ENCODE results near the gene UNC50. TPM values are rescaled to one million over a fixed set of nuclear protein-coding genes. Genes with fewer than 3 reads are reported as not detected.

Gene UNC50
- total and polyA plus RNA-seq, 2 experiments from 2014 or later, result 38.7 to 49.4 TPM

GRCh38 chr2:98601532-98602132 lies 6.8 kb upstream of the UNC50 start:
- peaks cover 18% of the 10 kb centered on the region for H3K36me3 ChIP-seq (ENCODE audit: insufficient read depth)
- ATAC-seq (peak; percentile 99), DNase-seq (ENCODE audit: low spot score) (peak; percentile 72)
- H3F3A ChIP-seq (replicated peaks; ENCODE audit: low read depth), result no peaks in the 10 kb centered on the region
- no peaks in the 10 kb centered on the region for H3K9me2 ChIP-seq (ENCODE audit: insufficient read depth)
- H2AFZ ChIP-seq, result no peak overlapping the region
- no peaks in the 10 kb centered on the region for H3K4me1 ChIP-seq (ENCODE audit: insufficient read depth)
- Mint-ChIP-seq H3K9me3 (no peaks in the 10 kb centered on the region), H3K4me1 (peaks cover 1% of the 10 kb centered on the region), H3K27me3 (ENCODE audit: insufficient read depth, low read depth, poor library complexity) (no peaks in the 10 kb centered on the region), H3K4me3 (no peak overlapping the region), H3K36me3 (ENCODE audit: low read depth) (peaks cover 43% of the 10 kb centered on the region), H3K27ac (no peak overlapping the region)
- H3K27me3 ChIP-seq (ENCODE audit: insufficient read depth), result no peaks in the 10 kb centered on the region
- no peak overlapping the region for H3K4me3 ChIP-seq
- peaks cover 8% of the 10 kb centered on the region for H4K20me1 ChIP-seq (replicated peaks; ENCODE audit: insufficient read depth)
- H3K4me2 ChIP-seq, result no peak overlapping the region
- peak; percentile 66 to 76 for TF ChIP-seq CTCF (conservative IDR thresholded peaks at IDR 0.05; ENCODE audit: low read depth in 2 of 2)
- TF ChIP-seq ZNF114 (CRISPR knock-in tag; IDR thresholded peaks at IDR 0.05), result no peak
- no peak for TF ChIP-seq ZNF462 (CRISPR knock-in tag; IDR thresholded peaks at IDR 0.05)
- TF ChIP-seq POLR2AphosphoS5 (IDR thresholded peaks at IDR 0.05; ENCODE audit: low read depth), result no peak
- H3K79me2 ChIP-seq (replicated peaks; ENCODE audit: insufficient read depth), result peaks cover 23% of the 10 kb centered on the region
- no peak overlapping the region for H3K27ac ChIP-seq (ENCODE audit: low read depth)

Measured in GM23338 (cell line).